HG03066 (cell line): ENCODE results near the gene PYGL.
A peak's percentile ranks its signal among the peaks of the same experiment; 100 is the strongest.

Experiments
- ATAC-seq: cut with Tn5 transposase; IDR thresholded peaks from one replicate; pipeline ENCODE4 v1.9.1; 2021; ENCODE audit warnings: low read depth; ENCODE audit not compliant: unreplicated experiment

Gene PYGL

GRCh38 chr14:50882932-50883826, 61.1 kb downstream of the PYGL start:
- no peak for ATAC-seq

GRCh38 chr14:50875359-50876070, 68.8 kb downstream of the PYGL start:
- peak; percentile 92 for ATAC-seq

GRCh38 chr14:50874757-50875156, 69.5 kb downstream of the PYGL start:
- no peak for ATAC-seq

GRCh38 chr14:50871914-50872732, 72.2 kb downstream of the PYGL start, which contains the start of gene ABHD12B:
TSS of gene ABHD12B (plus strand) at chr14:50872053. CDS start at chr14:50872175, 122 bp downstream.
- no peak for ATAC-seq

- ATAC-seq = no peak
These were observed 73.1 kb downstream of the PYGL start for GRCh38 chr14:50871228-50871627.

- ATAC-seq = no peak
These were observed 78.7 kb downstream of the PYGL start for GRCh38 chr14:50865391-50866076.

- no peak for ATAC-seq
These were observed 79.3 kb downstream of the PYGL start for GRCh38 chr14:50864946-50865345.

- no peak for ATAC-seq
These were observed 80.0 kb downstream of the PYGL start for GRCh38 chr14:50864237-50864636.

- ATAC-seq = no peak
These were observed 82.2 kb downstream of the PYGL start for GRCh38 chr14:50862036-50862570.

- no peak for ATAC-seq
These were observed 83.7 kb downstream of the PYGL start for GRCh38 chr14:50860478-50861086.

- no peak for ATAC-seq
These were observed 85.0 kb downstream of the PYGL start for GRCh38 chr14:50859296-50859624.

- ATAC-seq = no peak
These were observed 87.6 kb downstream of the PYGL start for GRCh38 chr14:50856660-50857059.

GRCh38 chr14:50855558-50855957, 88.7 kb downstream of the PYGL start:
- ATAC-seq = no peak
